H1 (cell line): ENCODE results near the gene SSNA1.

Experiments used
- CTCF ChIP-seq, 3 experiments: IDR thresholded peaks; 1 replicate in 2 of 3; 2 replicates in 1 of 3; pipeline versions ENCODE4 v1.5.1 to v1.6.1; 2011; ENCODE audit warnings: low read length in 3 of 3, mild to moderate bottlenecking in 3 of 3, inconsistent platforms in 2 of 3, low read depth in 1 of 3, moderate library complexity in 1 of 3; ENCODE audit not compliant: insufficient read depth in 1 of 3; ENCODE audit errors: control extremely low read depth in 1 of 3
- JUND ChIP-seq: IDR thresholded peaks from 2 replicates; pipeline ENCODE4 v1.6.1; 2011; ENCODE audit warnings: mild to moderate bottlenecking, improper control_type of control experiment, low read length
- MAX ChIP-seq: IDR thresholded peaks from 2 replicates; pipeline ENCODE4 v1.6.1; 2012; ENCODE audit warnings: inconsistent platforms
- POLR2AphosphoS5 ChIP-seq: IDR thresholded peaks from 2 replicates; pipeline ENCODE4 v1.6.1; 2011; ENCODE audit warnings: low read depth, low read length
- SRF ChIP-seq: IDR thresholded peaks from 2 replicates; pipeline ENCODE4 v1.6.1; 2011; ENCODE audit warnings: mild to moderate bottlenecking, low read depth, low read length, moderate library complexity
- TAF1 ChIP-seq: IDR thresholded peaks from 2 replicates; pipeline ENCODE4 v1.6.1; 2011; ENCODE audit warnings: mild to moderate bottlenecking, low read depth, low read length
- TCF12 ChIP-seq: IDR thresholded peaks from 2 replicates; pipeline ENCODE4 v1.6.1; 2011; ENCODE audit warnings: low read depth, mild to moderate bottlenecking, low read length

- no peak for TF ChIP-seq CTCF (IDR thresholded peaks at IDR 0.05; ENCODE audit: control extremely low read depth in 1 of 3, insufficient read depth in 1 of 3, low read depth in 1 of 3, low read length in 3 of 3)
- TF ChIP-seq MAX, result no peak
- no peak for TF ChIP-seq JUND
- TF ChIP-seq POLR2AphosphoS5, result no peak
- no peak for TF ChIP-seq TAF1
- TF ChIP-seq SRF, result no peak
- no peak for TF ChIP-seq TCF12
These were observed 8.0 kb upstream of the SSNA1 start for GRCh38 chr9:137180491-137180890.
